ENCODE measurements around the gene FAHD1. TPM values are rescaled to one million over a fixed set of nuclear protein-coding genes. Genes with fewer than 3 reads are reported as not detected.
A peak's percentile ranks its signal among the peaks of the same experiment; 100 is the strongest.

FAHD1 gene
- total RNA-seq, 4 donors from 2014 or later, result 47.4 to 84.7 (median 49.1) TPM

- WGBS, result 18% methylated on average over 4 of the region's 4 CpGs
- Histone ChIP-seq H3K36me3 (no peaks in the 10 kb centered on the region), H3K9me3 (no peaks in the 10 kb centered on the region), H3K27me3 (peaks cover 5% of the 10 kb centered on the region), H3K4me1 (peaks cover 5% of the 10 kb centered on the region), H3K27ac (no peak overlapping the region), H3K4me3 (no peak overlapping the region)
- DNase-seq (ENCODE audit: low spot score in 2 of 2), result no peak
- TF ChIP-seq POLR2AphosphoS5 (IDR thresholded peaks at IDR 0.05) (no peak), EP300 (IDR thresholded peaks at IDR 0.05) (no peak), CTCF (IDR thresholded peaks at IDR 0.05) (peak; percentile 11 to 43)
Observed at GRCh38 chr16:1863681-1864460, 36.9 kb downstream of the FAHD1 start.

DNA sequence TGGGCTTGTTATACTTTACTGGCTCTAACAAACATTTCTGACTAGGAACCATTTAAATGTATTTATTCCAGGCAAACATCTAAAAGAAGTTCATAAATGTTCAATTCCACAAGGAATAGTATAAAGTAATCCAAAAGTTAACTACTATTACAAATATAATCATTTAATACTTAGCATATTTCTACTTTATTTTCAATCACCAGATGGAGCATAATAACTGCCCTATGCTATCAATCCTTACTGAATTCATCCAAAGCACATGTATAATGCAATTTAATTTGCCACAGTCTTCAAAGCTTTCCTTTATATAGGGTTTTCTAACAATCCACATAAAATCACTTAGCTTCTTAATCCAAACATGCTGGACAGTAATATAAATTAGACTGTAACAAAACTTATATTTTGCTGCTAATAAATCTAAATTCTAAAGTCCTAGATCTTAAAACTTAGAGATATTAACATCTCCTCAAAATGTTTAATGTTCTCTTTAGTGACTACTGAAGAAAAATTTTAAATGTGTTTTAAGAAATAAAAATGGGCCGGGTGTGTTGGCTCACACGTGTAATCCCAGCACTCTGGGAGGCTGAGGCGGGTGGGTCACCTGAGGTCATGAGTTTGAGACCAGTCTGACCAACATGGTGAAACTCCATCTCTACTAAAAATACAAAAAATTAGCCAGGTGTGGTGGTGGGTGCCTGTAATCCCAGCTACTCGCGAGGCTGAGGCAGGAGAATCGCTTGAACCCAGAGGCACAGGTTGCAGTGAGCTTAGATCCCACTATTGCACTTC, 39.1 kb downstream of the FAHD1 start:
- H3K4me1 ChIP-seq, result peaks cover 5% of the 10 kb centered on the region
- no peaks in the 10 kb centered on the region for H3K9me3 ChIP-seq
- no peak overlapping the region for H3K4me3 ChIP-seq
- H3K27ac ChIP-seq, result no peak overlapping the region
- DNase-seq (ENCODE audit: low spot score in 2 of 2), result no peak
- H3K27me3 ChIP-seq, result no peaks in the 10 kb centered on the region
- TF ChIP-seq CTCF (IDR thresholded peaks at IDR 0.05), result no peak
- no peak for TF ChIP-seq EP300 (IDR thresholded peaks at IDR 0.05)
- TF ChIP-seq POLR2A (IDR thresholded peaks at IDR 0.05), result no peak
- 64% methylated on average over 6 of the region's 6 CpGs for WGBS
- no peaks in the 10 kb centered on the region for H3K36me3 ChIP-seq

- WGBS, result 46% methylated on average over 9 of the region's 9 CpGs
- no peaks in the 10 kb centered on the region for H3K36me3 ChIP-seq
- H3K4me3 ChIP-seq, result no peak overlapping the region
- H3K27ac ChIP-seq, result no peak overlapping the region
- no peak for DNase-seq (ENCODE audit: low spot score in 2 of 2)
- peaks cover 7% of the 10 kb centered on the region for H3K4me1 ChIP-seq
- H3K27me3 ChIP-seq, result peaks cover 15% of the 10 kb centered on the region
- TF ChIP-seq CTCF (IDR thresholded peaks at IDR 0.05), result no peak
- TF ChIP-seq POLR2AphosphoS5 (IDR thresholded peaks at IDR 0.05), result no peak
- TF ChIP-seq POLR2A (IDR thresholded peaks at IDR 0.05), result no peak
- no peak for TF ChIP-seq EP300 (IDR thresholded peaks at IDR 0.05)
- H3K9me3 ChIP-seq, result no peaks in the 10 kb centered on the region
Observed at GRCh38 chr16:1870365-1871082, 43.5 kb downstream of the FAHD1 start.

DNA sequence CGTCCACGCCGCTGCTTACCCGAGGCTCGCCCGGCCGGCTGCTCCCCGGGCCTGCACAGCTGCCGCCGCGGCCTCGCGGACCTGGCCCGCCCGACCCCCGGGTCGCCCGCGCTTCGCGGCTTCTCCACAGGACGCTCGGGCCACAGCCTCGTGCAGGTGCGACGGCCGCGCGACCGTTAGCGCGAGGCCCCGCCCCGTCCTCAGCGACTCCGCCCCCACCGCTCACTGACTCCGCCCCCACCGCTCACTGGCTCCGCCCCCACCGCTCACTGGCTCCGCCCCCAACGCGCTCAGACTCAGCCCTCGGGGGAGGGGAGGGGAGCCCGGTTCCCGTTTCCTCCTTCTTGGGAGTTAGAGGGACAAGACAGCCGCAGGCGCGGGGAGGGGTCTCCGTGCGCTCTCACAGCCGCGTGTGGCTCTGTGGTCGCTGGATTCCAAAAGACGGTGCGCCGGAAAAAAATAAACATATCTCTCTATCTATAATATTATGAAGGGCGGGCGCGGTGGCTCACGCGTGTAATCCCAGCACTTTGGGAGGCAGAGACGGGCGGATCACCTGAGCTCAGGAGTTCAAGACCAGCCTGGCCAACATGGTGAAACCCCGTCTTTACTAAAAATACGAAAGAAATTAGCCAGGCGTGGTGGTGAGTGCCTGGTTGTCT, 45.1 kb downstream of the FAHD1 start, which contains the start of gene MEIOB:
TSS of gene MEIOB (minus strand) at position 191 of the 662 bp plus-strand sequence. CDS start 3,989 bp downstream, outside the sequence.
- 3% methylated on average over 37 of the region's 68 CpGs for WGBS
- TF ChIP-seq POLR2A (IDR thresholded peaks at IDR 0.05) (no peak), POLR2AphosphoS5 (IDR thresholded peaks at IDR 0.05) (no peak), EP300 (IDR thresholded peaks at IDR 0.05) (no peak), CTCF (IDR thresholded peaks at IDR 0.05) (no peak)
- peak in 1 of 2 donors; percentile 76 for DNase-seq (ENCODE audit: low spot score in 2 of 2)
- Histone ChIP-seq H3K27me3 (peaks cover 24% of the 10 kb centered on the region), H3K36me3 (no peaks in the 10 kb centered on the region), H3K4me3 (peak within 1 kb of the TSS; percentile 33), H3K9me3 (no peaks in the 10 kb centered on the region), H3K4me1 (peaks cover 7% of the 10 kb centered on the region), H3K27ac (no peak within 1 kb of the TSS)
